ENCODE data around the gene ELFN2. TPM values are rescaled to one million over a fixed set of nuclear protein-coding genes. Genes with fewer than 3 reads are reported as not detected.

Gene ELFN2
- total and polyA plus RNA-seq, 2 donors (not counting 3 experiments of a cell fraction or from before 2014, with no cell fraction given): 0.41 to 1.3 TPM

GRCh38 chr22:37414288-37414687 lies 13.0 kb downstream of the ELFN2 start:
- Histone ChIP-seq H3K4me1 (ENCODE audit: control insufficient read depth, extremely low read depth, insufficient read depth, low read length) (peaks cover 2% of the 10 kb centered on the region), H3K79me2 (ENCODE audit: control insufficient read depth, insufficient read depth, low read length) (no peaks in the 10 kb centered on the region), H3K4me3 (replicated peaks in 1 of 3; ENCODE audit: insufficient read depth in 1 of 3, low read depth in 1 of 3, low read length in 3 of 3) (no peak overlapping the region), H3K4me2 (ENCODE audit: insufficient read depth, low read length) (no peak overlapping the region), H3K9me3 (replicated peaks; ENCODE audit: control insufficient read depth, insufficient read depth, low read length) (no peaks in the 10 kb centered on the region), H3K27ac (ENCODE audit: insufficient read depth, low read depth, low read length) (no peak overlapping the region), H4K20me1 (replicated peaks; ENCODE audit: control insufficient read depth, extremely low read depth, insufficient read depth, low read length) (no peaks in the 10 kb centered on the region), H3K9me1 (replicated peaks; ENCODE audit: control insufficient read depth, extremely low read depth, insufficient read depth, low read length) (no peaks in the 10 kb centered on the region), H2AFZ (ENCODE audit: low read depth, low read length) (no peak overlapping the region), H3K9ac (replicated peaks; ENCODE audit: extremely low read depth, insufficient read depth, low read length) (no peak overlapping the region), H3K36me3 (ENCODE audit: control insufficient read depth in 2 of 2, extremely low read depth in 1 of 2, insufficient read depth in 2 of 2, low read length in 2 of 2) (no peaks in the 10 kb centered on the region), H3K27me3 (ENCODE audit: control insufficient read depth in 2 of 2, insufficient read depth in 2 of 2, low read length in 2 of 2) (peaks cover 0 to 11% of the 10 kb centered on the region in 2 experiments)
- FAIRE-seq (no peak), DNase-seq (ENCODE audit: low read depth, low spot score) (no peak)
- BruUV-seq (replicated peaks): no TSS peak
- ChIA-PET CTCF (no interaction called here), POLR2A (no interaction called here)
- intact Hi-C loops (cut with micrococcal nuclease): no loop called here
- dilution Hi-C loops (cut with MboI; ENCODE audit: extremely low pct_ligation_motif_present, low sequenced_read_pairs): no loop called here
- TF ChIP-seq JUN (IDR thresholded peaks at IDR 0.05; ENCODE audit: borderline replicate concordance, insufficient read depth, insufficient read length, low read depth): no peak
- no peak for TF ChIP-seq GATA2 (IDR thresholded peaks at IDR 0.05; ENCODE audit: insufficient read depth, insufficient read length, low read depth, low read length)
- TF ChIP-seq POLR2AphosphoS5 (IDR thresholded peaks at IDR 0.05; ENCODE audit: insufficient read depth, low read depth, low read length): no peak
- TF ChIP-seq MAX (IDR thresholded peaks at IDR 0.05; ENCODE audit: insufficient read depth, insufficient read length): no peak
- no peak for TF ChIP-seq EZH2 (IDR thresholded peaks at IDR 0.05; ENCODE audit: borderline replicate concordance, low read depth, low read length, severe bottlenecking)
- TF ChIP-seq CTCF (IDR thresholded peaks at IDR 0.05; ENCODE audit: extremely low read depth in 1 of 2, insufficient read depth in 1 of 2, low read depth in 1 of 2, low read length in 2 of 2): no peak
- TF ChIP-seq MYC (IDR thresholded peaks at IDR 0.05; ENCODE audit: low read depth, low read length): no peak

All from endothelial cell of umbilical vein (primary cell).